ENCODE measurements around the gene CIT. TPM values are rescaled to one million over a fixed set of nuclear protein-coding genes. Genes with fewer than 3 reads are reported as not detected.

The CIT gene
- total and polyA plus RNA-seq, 12 donors, result 4.3 to 65.9 (median 18.9) TPM

GRCh38 chr12:119682639-119683252 lies 194.4 kb downstream of the CIT start:
- H3K36me3 ChIP-seq (replicated peaks in 1 of 2), result peaks cover 0 to 44% of the 10 kb centered on the region in 2 donors
- no peaks in the 10 kb centered on the region for H3K27me3 ChIP-seq
- H3K4me1 ChIP-seq (replicated peaks in 1 of 2), result peaks cover 10 to 34% of the 10 kb centered on the region in 2 donors
- no peak overlapping the region for H3K4me3 ChIP-seq
- intact Hi-C loops (cut with DNase I), result no loop called here
- peak overlapping the region; percentile 30 to 83 (median 51) for H3K27ac ChIP-seq
- TF ChIP-seq POLR2A (IDR thresholded peaks at IDR 0.05), result no peak
- TF ChIP-seq, protein P1, sequence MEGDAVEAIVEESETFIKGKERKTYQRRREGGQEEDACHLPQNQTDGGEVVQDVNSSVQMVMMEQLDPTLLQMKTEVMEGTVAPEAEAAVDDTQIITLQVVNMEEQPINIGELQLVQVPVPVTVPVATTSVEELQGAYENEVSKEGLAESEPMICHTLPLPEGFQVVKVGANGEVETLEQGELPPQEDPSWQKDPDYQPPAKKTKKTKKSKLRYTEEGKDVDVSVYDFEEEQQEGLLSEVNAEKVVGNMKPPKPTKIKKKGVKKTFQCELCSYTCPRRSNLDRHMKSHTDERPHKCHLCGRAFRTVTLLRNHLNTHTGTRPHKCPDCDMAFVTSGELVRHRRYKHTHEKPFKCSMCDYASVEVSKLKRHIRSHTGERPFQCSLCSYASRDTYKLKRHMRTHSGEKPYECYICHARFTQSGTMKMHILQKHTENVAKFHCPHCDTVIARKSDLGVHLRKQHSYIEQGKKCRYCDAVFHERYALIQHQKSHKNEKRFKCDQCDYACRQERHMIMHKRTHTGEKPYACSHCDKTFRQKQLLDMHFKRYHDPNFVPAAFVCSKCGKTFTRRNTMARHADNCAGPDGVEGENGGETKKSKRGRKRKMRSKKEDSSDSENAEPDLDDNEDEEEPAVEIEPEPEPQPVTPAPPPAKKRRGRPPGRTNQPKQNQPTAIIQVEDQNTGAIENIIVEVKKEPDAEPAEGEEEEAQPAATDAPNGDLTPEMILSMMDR (IDR thresholded peaks at IDR 0.05), result no peak
- peak in 1 of 7 donors; percentile 62 for DNase-seq
- H3K9me3 ChIP-seq (replicated peaks in 1 of 3), result no peaks in the 10 kb centered on the region
- WGBS, 4 donors, result 40 to 56% (median 49%) methylated on average over 3 of the region's 3 CpGs

GRCh38 chr12:119681728-119682638 lies 195.1 kb downstream of the CIT start:
- Histone ChIP-seq H3K4me3 (no peak overlapping the region), H3K9me3 (replicated peaks in 1 of 3) (no peaks in the 10 kb centered on the region), H3K27ac (peak overlapping the region; percentile 30 to 83 (median 51)), H3K4me1 (replicated peaks in 1 of 2) (peaks cover 10 to 34% of the 10 kb centered on the region in 2 donors), H3K36me3 (replicated peaks in 1 of 2) (peaks cover 0 to 51% of the 10 kb centered on the region in 2 donors), H3K27me3 (no peaks in the 10 kb centered on the region)
- WGBS, 4 donors, result 79 to 88% (median 84%) methylated on average over 9 of the region's 9 CpGs
- TF ChIP-seq, protein P1 (IDR thresholded peaks at IDR 0.05), result no peak
- TF ChIP-seq POLR2A (IDR thresholded peaks at IDR 0.05), result no peak
- peak in 1 of 7 donors; percentile 39 for DNase-seq
- intact Hi-C loops (cut with DNase I), result no loop called here

DNA sequence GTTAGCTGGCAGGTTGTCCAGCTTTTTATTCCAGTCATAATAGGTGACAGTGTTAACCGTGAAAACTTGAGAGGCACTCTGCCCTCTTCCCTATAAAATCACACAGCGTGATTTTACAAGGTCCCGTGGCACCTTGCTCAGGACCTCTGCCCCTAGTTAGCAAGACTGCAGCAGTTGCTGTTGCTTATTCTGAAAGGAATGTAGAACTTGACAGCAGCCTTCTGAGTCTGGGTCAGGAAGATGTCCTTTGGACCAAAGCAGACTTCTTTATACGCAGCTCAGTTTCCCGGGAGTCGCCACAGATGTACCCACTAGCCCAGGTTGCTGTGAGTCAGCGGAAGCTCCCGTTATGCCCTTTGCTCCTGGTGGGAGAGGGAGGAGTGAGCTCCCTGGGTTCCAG lies 196.0 kb downstream of the CIT start:
- peaks cover 10 to 31% of the 10 kb centered on the region in 2 donors for H3K4me1 ChIP-seq (replicated peaks in 1 of 2)
- DNase-seq, result no peak
- H3K4me3 ChIP-seq, result no peak overlapping the region
- no peak overlapping the region for H3K27ac ChIP-seq
- TF ChIP-seq POLR2A (IDR thresholded peaks at IDR 0.05), result no peak
- TF ChIP-seq, protein P1 (IDR thresholded peaks at IDR 0.05), result no peak
- peaks cover 0 to 60% of the 10 kb centered on the region in 2 donors for H3K36me3 ChIP-seq (replicated peaks in 1 of 2)
- 88 to 100% (median 95%) methylated on average over 4 to 8 of the region's 8 CpGs for WGBS, 4 donors
- intact Hi-C loops (cut with DNase I), result no loop called here
- no peaks in the 10 kb centered on the region for H3K9me3 ChIP-seq (replicated peaks in 1 of 3)
- no peaks in the 10 kb centered on the region for H3K27me3 ChIP-seq

- no peaks in the 10 kb centered on the region for H3K9me3 ChIP-seq (replicated peaks in 1 of 3)
- DNase-seq, result no peak
- TF ChIP-seq, protein P1 (IDR thresholded peaks at IDR 0.05), result no peak
- no peak for TF ChIP-seq POLR2A (IDR thresholded peaks at IDR 0.05)
- peaks cover 10 to 33% of the 10 kb centered on the region in 2 donors for H3K4me1 ChIP-seq (replicated peaks in 1 of 2)
- H3K27me3 ChIP-seq, result no peaks in the 10 kb centered on the region
- no peak overlapping the region for H3K4me3 ChIP-seq
- H3K36me3 ChIP-seq (replicated peaks in 1 of 2), result peaks cover 0 to 75% of the 10 kb centered on the region in 2 donors
- WGBS, 4 donors, result 85 to 92% (median 88%) methylated on average over 8 to 10 of the region's 10 CpGs
- peak overlapping the region in 1 of 5 donors; percentile 27 for H3K27ac ChIP-seq
- intact Hi-C loops (cut with DNase I), result no loop called here
Measured at GRCh38 chr12:119679490-119679889, 197.6 kb downstream of the CIT start.

Data from adrenal gland (tissue), 12 donors.